Vagina (tissue), 2 donors: ENCODE measurements around the gene MGA. TPM values are rescaled to one million over a fixed set of nuclear protein-coding genes. Genes with fewer than 3 reads are reported as not detected.

Experiments used
- DNase-seq, 2 donors: peaks; one replicate each; pipeline ENCODE4 v3.0.0-alpha.2; 2017; ENCODE audit errors: extremely low spot score in 2 of 2
- H3K27ac ChIP-seq: fragments of 200-600 bp; sonication (generic); one replicate; pipeline ENCODE4 v1.5.1; 2019
- H3K27me3 ChIP-seq: fragments of 200-600 bp; sonication (generic); one replicate; pipeline ENCODE4 v1.5.1; 2019
- H3K36me3 ChIP-seq, 2 donors: fragments of 200-600 bp; sonication (generic); one replicate each; pipeline ENCODE4 v1.5.1; 2017 to 2019
- H3K4me1 ChIP-seq: fragments of 200-600 bp; sonication (generic); one replicate; pipeline ENCODE4 v1.5.1; 2019
- H3K4me3 ChIP-seq, 2 donors: fragments of 200-600 bp; sonication (generic); 1 replicate in 1 of 2; 2 replicates in 1 of 2; pipeline ENCODE4 v1.5.1; 2016 to 2019
- H3K9me3 ChIP-seq: fragments of 200-600 bp; sonication (generic); one replicate; pipeline ENCODE4 v1.5.1; 2019
- POLR2A ChIP-seq, 2 donors: fragments of 450-650 bp; IDR thresholded peaks; one replicate each; pipeline ENCODE4 v1.6.1; 2017; ENCODE audit warnings: antibody characterized with exemption in 2 of 2, mild to moderate bottlenecking in 2 of 2, moderate library complexity in 2 of 2
- POLR2AphosphoS5 ChIP-seq, 2 donors: sonication (generic); formaldehyde crosslinking; IDR thresholded peaks; one replicate each; pipeline ENCODE4 v1.9.0; 2017; ENCODE audit warnings: antibody characterized with exemption in 2 of 2, mild to moderate bottlenecking in 2 of 2, low read depth in 1 of 2; ENCODE audit not compliant: insufficient read depth in 1 of 2
- intact Hi-C: fragments of 100-400 bp; cut with DNase I; formaldehyde crosslinking; loops from one replicate; pipeline ENCODE4 v1.15.1; 2023
- total RNA-seq: library from RNA; depleted of rRNA; stranded (reverse); fragments of >200 nt; gene quantifications from one replicate; pipeline ENCODE4 v1.2.3, GENCODE V29; 2016
- TF ChIP-seq, protein P1 (sequence below), 3 experiments: fragments of 450-650 bp in 2 of 3; fragments of 200-600 bp in 1 of 3; sonication (generic) in 1 of 3; IDR thresholded peaks; one replicate each; pipeline ENCODE4 v1.5.1; 2017 to 2019; ENCODE audit warnings: antibody characterized with exemption in 3 of 3, mild to moderate bottlenecking in 2 of 3, moderate library complexity in 2 of 3

MGA gene
- total RNA-seq, 1 donor from 2014 or later, result 44.2 TPM

- no peak overlapping the region for H3K4me3 ChIP-seq
- H3K9me3 ChIP-seq, result no peaks in the 10 kb centered on the region
- H3K36me3 ChIP-seq, result peaks cover 0 to 7% of the 10 kb centered on the region in 2 donors
- no peak for DNase-seq
- intact Hi-C loops, result no loop called here
- TF ChIP-seq POLR2AphosphoS5 (IDR thresholded peaks at IDR 0.05; ENCODE audit: insufficient read depth in 1 of 2, low read depth in 1 of 2), result no peak
- no peak for TF ChIP-seq POLR2A (IDR thresholded peaks at IDR 0.05)
- TF ChIP-seq, protein P1, sequence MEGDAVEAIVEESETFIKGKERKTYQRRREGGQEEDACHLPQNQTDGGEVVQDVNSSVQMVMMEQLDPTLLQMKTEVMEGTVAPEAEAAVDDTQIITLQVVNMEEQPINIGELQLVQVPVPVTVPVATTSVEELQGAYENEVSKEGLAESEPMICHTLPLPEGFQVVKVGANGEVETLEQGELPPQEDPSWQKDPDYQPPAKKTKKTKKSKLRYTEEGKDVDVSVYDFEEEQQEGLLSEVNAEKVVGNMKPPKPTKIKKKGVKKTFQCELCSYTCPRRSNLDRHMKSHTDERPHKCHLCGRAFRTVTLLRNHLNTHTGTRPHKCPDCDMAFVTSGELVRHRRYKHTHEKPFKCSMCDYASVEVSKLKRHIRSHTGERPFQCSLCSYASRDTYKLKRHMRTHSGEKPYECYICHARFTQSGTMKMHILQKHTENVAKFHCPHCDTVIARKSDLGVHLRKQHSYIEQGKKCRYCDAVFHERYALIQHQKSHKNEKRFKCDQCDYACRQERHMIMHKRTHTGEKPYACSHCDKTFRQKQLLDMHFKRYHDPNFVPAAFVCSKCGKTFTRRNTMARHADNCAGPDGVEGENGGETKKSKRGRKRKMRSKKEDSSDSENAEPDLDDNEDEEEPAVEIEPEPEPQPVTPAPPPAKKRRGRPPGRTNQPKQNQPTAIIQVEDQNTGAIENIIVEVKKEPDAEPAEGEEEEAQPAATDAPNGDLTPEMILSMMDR (IDR thresholded peaks at IDR 0.05), result no peak
- no peaks in the 10 kb centered on the region for H3K4me1 ChIP-seq
- no peaks in the 10 kb centered on the region for H3K27me3 ChIP-seq
- no peak overlapping the region for H3K27ac ChIP-seq
Observed at GRCh38 chr15:41671656-41672648, 11.7 kb downstream of the MGA start.

GRCh38 chr15:41675337-41675736, 15.1 kb downstream of the MGA start:
- Histone ChIP-seq H3K4me3 (no peak overlapping the region), H3K27ac (no peak overlapping the region), H3K4me1 (no peaks in the 10 kb centered on the region), H3K9me3 (peaks cover 6% of the 10 kb centered on the region), H3K36me3 (no peaks in the 10 kb centered on the region), H3K27me3 (no peaks in the 10 kb centered on the region)
- intact Hi-C loops, result no loop called here
- no peak for DNase-seq
- TF ChIP-seq, protein P1 (IDR thresholded peaks at IDR 0.05), result no peak
- no peak for TF ChIP-seq POLR2A (IDR thresholded peaks at IDR 0.05)
- TF ChIP-seq POLR2AphosphoS5 (IDR thresholded peaks at IDR 0.05; ENCODE audit: insufficient read depth in 1 of 2, low read depth in 1 of 2), result no peak

- Histone ChIP-seq H3K27ac (no peak overlapping the region), H3K4me3 (no peak overlapping the region), H3K27me3 (no peaks in the 10 kb centered on the region), H3K36me3 (no peaks in the 10 kb centered on the region), H3K9me3 (peaks cover 6% of the 10 kb centered on the region), H3K4me1 (peaks cover 3% of the 10 kb centered on the region)
- no peak for TF ChIP-seq POLR2A (IDR thresholded peaks at IDR 0.05)
- TF ChIP-seq POLR2AphosphoS5 (IDR thresholded peaks at IDR 0.05; ENCODE audit: insufficient read depth in 1 of 2, low read depth in 1 of 2), result no peak
- TF ChIP-seq, protein P1 (IDR thresholded peaks at IDR 0.05), result no peak
- intact Hi-C loops, result no loop called here
- no peak for DNase-seq
Observed at GRCh38 chr15:41678742-41679141, 18.5 kb downstream of the MGA start.

- Histone ChIP-seq H3K4me3 (no peak overlapping the region), H3K4me1 (peaks cover 21% of the 10 kb centered on the region), H3K27ac (no peak overlapping the region), H3K27me3 (no peaks in the 10 kb centered on the region), H3K36me3 (no peaks in the 10 kb centered on the region), H3K9me3 (peaks cover 5% of the 10 kb centered on the region)
- intact Hi-C loops, result no loop called here
- TF ChIP-seq POLR2AphosphoS5 (IDR thresholded peaks at IDR 0.05; ENCODE audit: insufficient read depth in 1 of 2, low read depth in 1 of 2) (no peak), POLR2A (IDR thresholded peaks at IDR 0.05) (no peak)
- TF ChIP-seq, protein P1 (IDR thresholded peaks at IDR 0.05), result no peak
- no peak for DNase-seq
Observed at GRCh38 chr15:41683955-41684354, 23.8 kb downstream of the MGA start.

- intact Hi-C loops, result no loop called here
- Histone ChIP-seq H3K36me3 (no peaks in the 10 kb centered on the region), H3K27ac (no peak overlapping the region), H3K4me3 (no peak overlapping the region), H3K27me3 (no peaks in the 10 kb centered on the region), H3K4me1 (peaks cover 30% of the 10 kb centered on the region), H3K9me3 (no peaks in the 10 kb centered on the region)
- TF ChIP-seq POLR2A (IDR thresholded peaks at IDR 0.05) (no peak), POLR2AphosphoS5 (IDR thresholded peaks at IDR 0.05; ENCODE audit: insufficient read depth in 1 of 2, low read depth in 1 of 2) (no peak)
- TF ChIP-seq, protein P1 (IDR thresholded peaks at IDR 0.05), result no peak
- no peak for DNase-seq
Observed at GRCh38 chr15:41688671-41689070, 28.5 kb downstream of the MGA start.
